Naive B cell (primary cell): ENCODE results near the gene TPST2. TPM values are rescaled to one million over a fixed set of nuclear protein-coding genes. Genes with fewer than 3 reads are reported as not detected.

Source experiments
- ATAC-seq, 2 donors: fragments of 150-1000 bp; cut with Tn5 transposase; 2 replicates each; pipeline ENCODE4 v1.10.0; 2021; ENCODE audit warnings: low read depth in 2 of 2, mild to moderate bottlenecking in 2 of 2, moderate library complexity in 2 of 2
- DNase-seq: peaks from one replicate; pipeline ENCODE4 v3.0.0; 2022
- H3K27ac Mint-ChIP-seq, 6 donors: one replicate each; pipeline ENCODE4 v1.8.0; 2020 to 2022; ENCODE audit warnings: mild to moderate bottlenecking in 6 of 6, mixed read lengths in 6 of 6, moderate library complexity in 5 of 6, inconsistent platforms in 2 of 6
- H3K27me3 Mint-ChIP-seq, 3 donors: one replicate each; pipeline ENCODE4 v1.8.0; 2021 to 2022; ENCODE audit warnings: mixed read lengths in 3 of 3, mild to moderate bottlenecking in 1 of 3
- H3K36me3 Mint-ChIP-seq, 2 donors: one replicate each; pipeline ENCODE4 v1.8.0; 2020 to 2022; ENCODE audit warnings: mixed read lengths in 2 of 2, inconsistent platforms in 1 of 2, mild to moderate bottlenecking in 1 of 2
- H3K4me1 Mint-ChIP-seq, 3 donors: one replicate each; pipeline ENCODE4 v1.8.0; 2020 to 2022; ENCODE audit warnings: mixed read lengths in 3 of 3, inconsistent platforms in 1 of 3, mild to moderate bottlenecking in 1 of 3, moderate library complexity in 1 of 3
- H3K4me3 Mint-ChIP-seq, 8 donors: one replicate each; pipeline ENCODE4 v1.8.0; 2020 to 2022; ENCODE audit warnings: mild to moderate bottlenecking in 8 of 8, mixed read lengths in 8 of 8, moderate library complexity in 8 of 8, inconsistent platforms in 2 of 8
- H3K9me3 Mint-ChIP-seq, 7 donors: one replicate each; pipeline ENCODE4 v1.8.0; 2020 to 2022; ENCODE audit warnings: mixed read lengths in 7 of 7, mild to moderate bottlenecking in 5 of 7, inconsistent platforms in 2 of 7, moderate library complexity in 1 of 7
- polyA plus RNA-seq, 6 donors: library from polyadenylated mRNA; unstranded; fragments of 300-500 nt; fragmentation: Illumina TruSeq; gene quantifications; one replicate each; pipeline ENCODE4 v1.2.3, GENCODE V29; 2021; ENCODE audit warnings: low read depth in 6 of 6

TPST2 gene
- polyA plus RNA-seq, 6 donors from 2014 or later = 13.9 to 39.0 (median 28.5) TPM

- Mint-ChIP-seq H3K27ac (peak overlapping the region in 3 of 6 donors; percentile 3 to 89 (median 65)), H3K4me3 (peak overlapping the region in 1 of 8 donors; percentile 45), H3K36me3 (no peaks in the 10 kb centered on the region), H3K27me3 (no peaks in the 10 kb centered on the region), H3K4me1 (peaks cover 35 to 55% (median 42%) of the 10 kb centered on the region in 3 donors), H3K9me3 (peaks cover 0 to 4% (median 0%) of the 10 kb centered on the region in 7 donors)
- DNase-seq (no peak), ATAC-seq (no peak)
Measured at GRCh38 chr22:26585104-26585790, 4.7 kb downstream of the TPST2 start.

GRCh38 chr22:26584010-26584409 lies 5.9 kb downstream of the TPST2 start:
- H3K27me3 Mint-ChIP-seq = no peaks in the 10 kb centered on the region
- no peaks in the 10 kb centered on the region for H3K36me3 Mint-ChIP-seq
- peak overlapping the region in 1 of 8 donors; percentile 45 for H3K4me3 Mint-ChIP-seq
- H3K4me1 Mint-ChIP-seq = peaks cover 46 to 63% (median 54%) of the 10 kb centered on the region in 3 donors
- peaks cover 0 to 4% (median 0%) of the 10 kb centered on the region in 7 donors for H3K9me3 Mint-ChIP-seq
- DNase-seq = no peak
- no peak for ATAC-seq
- H3K27ac Mint-ChIP-seq = peak overlapping the region in 2 of 6 donors; percentile 56 to 83

DNA sequence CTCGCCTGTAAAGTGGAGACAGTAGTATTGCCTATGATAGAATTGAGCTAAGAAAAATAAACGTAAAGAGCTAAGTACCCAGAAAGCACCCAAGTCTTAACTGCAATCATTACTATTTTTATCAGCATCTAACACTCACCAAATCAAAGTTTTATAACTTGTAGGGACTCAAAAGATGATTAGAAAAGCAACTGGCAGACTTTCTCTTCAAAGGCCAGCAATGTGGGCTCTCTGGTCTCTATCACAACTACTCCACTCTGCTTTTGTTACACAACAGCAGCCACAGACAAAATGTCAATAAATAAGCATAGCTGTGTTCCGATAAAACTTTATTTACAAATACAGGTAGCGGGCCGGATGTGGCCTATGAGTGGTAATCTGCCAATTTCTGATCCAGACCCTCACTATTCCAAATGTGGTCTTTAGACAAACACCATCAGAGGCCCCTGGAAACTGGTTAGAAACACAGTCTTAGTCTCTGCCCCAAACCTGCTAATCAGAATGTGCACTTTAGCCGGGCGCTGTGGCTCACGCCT lies 8.2 kb downstream of the TPST2 start:
- DNase-seq = no peak
- peak overlapping the region in 2 of 6 donors; percentile 74 to 97 for H3K27ac Mint-ChIP-seq
- H3K4me3 Mint-ChIP-seq = peak overlapping the region in 2 of 8 donors; percentile 66 to 72
- no peaks in the 10 kb centered on the region for H3K36me3 Mint-ChIP-seq
- H3K9me3 Mint-ChIP-seq = no peaks in the 10 kb centered on the region
- no peaks in the 10 kb centered on the region for H3K27me3 Mint-ChIP-seq
- H3K4me1 Mint-ChIP-seq = peaks cover 31 to 65% (median 46%) of the 10 kb centered on the region in 3 donors
- ATAC-seq = no peak

GRCh38 chr22:26581026-26581425 lies 8.9 kb downstream of the TPST2 start:
- H3K36me3 Mint-ChIP-seq = no peaks in the 10 kb centered on the region
- H3K4me3 Mint-ChIP-seq = peak overlapping the region in 4 of 8 donors; percentile 56 to 82 (median 74)
- peak overlapping the region in 4 of 6 donors; percentile 84 to 97 (median 88) for H3K27ac Mint-ChIP-seq
- no peak for DNase-seq
- H3K4me1 Mint-ChIP-seq = peaks cover 32 to 65% (median 47%) of the 10 kb centered on the region in 3 donors
- no peaks in the 10 kb centered on the region for H3K9me3 Mint-ChIP-seq
- H3K27me3 Mint-ChIP-seq = no peaks in the 10 kb centered on the region
- no peak for ATAC-seq

DNA sequence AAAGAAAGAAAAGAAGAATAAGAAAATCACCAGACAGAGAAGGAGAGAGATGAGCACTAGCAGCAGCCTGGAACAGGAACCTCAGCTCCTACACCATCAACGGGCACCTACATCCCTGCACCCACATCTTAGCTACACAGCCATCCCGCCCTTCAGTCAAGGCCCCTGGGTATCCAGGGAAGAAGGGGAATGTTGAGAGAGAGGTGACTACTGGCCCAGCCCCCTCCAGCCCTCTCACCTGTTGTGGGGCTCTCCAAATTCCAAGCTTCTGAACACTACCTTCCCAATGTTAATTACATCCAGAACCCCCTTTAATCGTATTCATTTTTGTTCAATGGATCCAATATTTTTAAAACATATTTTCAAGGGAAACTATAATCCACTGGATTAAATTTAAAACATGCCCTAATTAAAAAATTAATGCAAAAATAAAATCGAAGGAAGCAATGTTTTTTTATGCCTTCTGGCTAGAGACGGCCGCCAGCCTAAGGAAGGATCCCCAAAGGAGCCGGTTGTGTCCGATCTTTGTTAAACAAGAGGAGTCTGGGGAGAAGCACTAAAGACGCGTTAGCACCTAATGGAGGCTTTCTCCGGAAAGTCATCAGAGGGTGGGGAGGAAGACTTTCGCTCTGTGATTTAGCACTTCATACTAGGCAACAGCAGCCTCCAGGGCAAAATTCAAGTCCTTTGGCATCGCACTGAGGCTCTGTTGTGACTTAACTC lies 9.5 kb downstream of the TPST2 start:
- ATAC-seq (no peak), DNase-seq (no peak)
- H3K27me3 Mint-ChIP-seq = no peaks in the 10 kb centered on the region
- peaks cover 33 to 63% (median 47%) of the 10 kb centered on the region in 3 donors for H3K4me1 Mint-ChIP-seq
- H3K4me3 Mint-ChIP-seq = peak overlapping the region; percentile 18 to 95 (median 82)
- peak overlapping the region; percentile 76 to 99 (median 89) for H3K27ac Mint-ChIP-seq
- H3K9me3 Mint-ChIP-seq = no peaks in the 10 kb centered on the region
- peaks cover 0 to under 1% of the 10 kb centered on the region in 2 donors for H3K36me3 Mint-ChIP-seq

- Mint-ChIP-seq H3K9me3 (no peaks in the 10 kb centered on the region), H3K36me3 (peaks cover 0 to 4% of the 10 kb centered on the region in 2 donors), H3K27me3 (no peaks in the 10 kb centered on the region), H3K4me1 (peaks cover 40 to 65% (median 43%) of the 10 kb centered on the region in 3 donors), H3K4me3 (peak overlapping the region; percentile 57 to 95 (median 89)), H3K27ac (peak overlapping the region; percentile 76 to 99 (median 96))
- ATAC-seq (peak; percentile 93), DNase-seq (peak; percentile 60)
Measured at GRCh38 chr22:26579331-26579886, 10.5 kb downstream of the TPST2 start.

DNA sequence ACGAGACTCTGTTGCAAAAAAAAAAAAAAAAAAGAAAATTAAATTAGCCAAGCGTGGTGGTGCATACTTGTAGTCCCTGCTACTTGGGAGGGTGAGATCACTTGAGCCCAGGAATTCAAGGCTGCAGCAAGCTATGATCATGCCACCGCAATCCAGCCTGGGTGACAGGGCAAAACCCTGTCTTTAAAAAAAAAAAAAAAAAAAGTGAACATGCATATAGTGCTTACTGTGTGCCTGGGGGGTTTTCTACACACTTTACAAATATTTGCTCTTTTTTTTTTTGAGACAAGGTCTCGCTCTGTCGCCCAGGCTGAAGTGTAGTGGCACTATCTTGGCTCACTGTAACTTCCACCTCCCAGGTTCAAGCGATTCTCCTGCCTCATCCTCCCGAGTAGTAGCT lies 12.9 kb downstream of the TPST2 start:
- Mint-ChIP-seq H3K4me1 (peaks cover 53 to 84% (median 62%) of the 10 kb centered on the region in 3 donors), H3K27ac (peak overlapping the region in 2 of 6 donors; percentile 49 to 59), H3K36me3 (peaks cover 0 to 4% of the 10 kb centered on the region in 2 donors), H3K27me3 (no peaks in the 10 kb centered on the region), H3K4me3 (no peak overlapping the region), H3K9me3 (no peaks in the 10 kb centered on the region)
- ATAC-seq = no peak
- no peak for DNase-seq

DNA sequence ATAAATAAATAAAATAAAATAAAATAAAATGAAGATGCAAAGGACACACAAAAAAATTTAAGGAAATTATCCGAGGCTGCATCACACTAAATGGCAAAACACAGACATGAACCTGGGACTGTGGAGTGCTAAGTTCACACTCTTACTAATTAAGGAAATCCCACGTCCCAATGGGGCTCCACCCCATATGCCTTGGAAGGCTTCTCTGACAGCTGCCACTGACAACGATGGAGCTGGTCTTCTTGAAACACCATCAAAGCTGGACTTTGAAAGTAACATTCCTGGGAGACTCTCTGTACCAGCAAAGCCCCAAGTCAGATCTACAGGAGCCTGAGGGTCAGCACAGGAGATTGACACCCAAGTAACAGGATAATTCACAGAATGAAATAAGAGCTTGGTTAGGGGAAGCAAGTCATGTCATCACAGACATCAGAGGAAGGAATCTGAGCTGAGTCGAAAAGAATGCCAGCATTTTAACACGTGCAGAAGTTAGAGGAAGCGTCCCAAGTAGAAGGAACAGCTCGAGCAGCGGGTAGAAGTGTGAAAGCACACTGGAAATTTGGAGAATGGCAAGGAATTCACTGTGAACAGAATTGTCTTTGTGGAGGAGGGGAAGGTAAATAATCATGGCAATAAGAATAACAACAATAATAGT lies 13.8 kb downstream of the TPST2 start:
- Mint-ChIP-seq H3K27ac (peak overlapping the region in 2 of 6 donors; percentile 28 to 54), H3K27me3 (no peaks in the 10 kb centered on the region), H3K36me3 (peaks cover 0 to 4% of the 10 kb centered on the region in 2 donors), H3K4me1 (peaks cover 61 to 86% (median 65%) of the 10 kb centered on the region in 3 donors), H3K9me3 (no peaks in the 10 kb centered on the region), H3K4me3 (peak overlapping the region in 1 of 8 donors; percentile 6)
- no peak for ATAC-seq
- no peak for DNase-seq

GRCh38 chr22:26574001-26574723 lies 15.8 kb downstream of the TPST2 start:
- ATAC-seq = no peak
- Mint-ChIP-seq H3K36me3 (peaks cover 0 to 4% of the 10 kb centered on the region in 2 donors), H3K27ac (peak overlapping the region in 5 of 6 donors; percentile 44 to 94 (median 86)), H3K9me3 (no peaks in the 10 kb centered on the region), H3K27me3 (no peaks in the 10 kb centered on the region), H3K4me3 (peak overlapping the region in 3 of 8 donors; percentile 47 to 68 (median 61)), H3K4me1 (peaks cover 53 to 80% (median 65%) of the 10 kb centered on the region in 3 donors)
- DNase-seq = no peak

DNA sequence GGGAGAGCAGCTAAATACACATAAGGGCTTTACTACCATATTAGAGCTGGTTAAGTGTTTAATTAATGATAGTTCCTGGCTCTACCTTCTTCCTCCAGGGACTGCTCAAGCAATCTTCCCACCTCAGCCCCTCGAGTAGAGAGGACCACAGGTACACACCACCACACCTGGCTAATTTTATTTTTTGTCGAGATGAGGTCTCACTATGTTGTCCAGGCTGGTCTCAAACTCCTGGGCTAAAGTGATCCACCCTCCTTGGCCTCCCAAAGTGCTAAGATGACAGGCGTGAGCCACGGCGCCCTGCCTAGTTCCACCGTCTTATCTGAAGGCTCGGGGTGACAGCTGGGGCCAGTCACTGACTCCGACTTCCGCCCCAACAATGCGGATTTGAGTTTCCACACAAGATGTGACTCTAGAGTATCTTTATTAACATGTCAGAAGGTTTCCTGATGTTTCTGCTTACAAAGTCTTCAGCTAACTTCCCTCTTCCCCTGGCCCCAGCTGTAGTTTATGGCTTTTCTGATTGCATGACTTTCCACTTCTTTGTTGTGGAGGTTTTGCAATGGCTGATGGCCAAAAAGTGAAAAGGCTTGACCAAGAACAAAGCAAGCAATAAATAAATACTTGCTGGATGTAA lies 16.8 kb downstream of the TPST2 start:
- Mint-ChIP-seq H3K9me3 (no peaks in the 10 kb centered on the region), H3K27me3 (no peaks in the 10 kb centered on the region), H3K27ac (peak overlapping the region; percentile 85 to 96 (median 92)), H3K36me3 (peaks cover 0 to 4% of the 10 kb centered on the region in 2 donors), H3K4me3 (peak overlapping the region in 6 of 8 donors; percentile 45 to 68 (median 61)), H3K4me1 (peaks cover 49 to 77% (median 60%) of the 10 kb centered on the region in 3 donors)
- DNase-seq (no peak), ATAC-seq (peak; percentile 70 to 79)

DNA sequence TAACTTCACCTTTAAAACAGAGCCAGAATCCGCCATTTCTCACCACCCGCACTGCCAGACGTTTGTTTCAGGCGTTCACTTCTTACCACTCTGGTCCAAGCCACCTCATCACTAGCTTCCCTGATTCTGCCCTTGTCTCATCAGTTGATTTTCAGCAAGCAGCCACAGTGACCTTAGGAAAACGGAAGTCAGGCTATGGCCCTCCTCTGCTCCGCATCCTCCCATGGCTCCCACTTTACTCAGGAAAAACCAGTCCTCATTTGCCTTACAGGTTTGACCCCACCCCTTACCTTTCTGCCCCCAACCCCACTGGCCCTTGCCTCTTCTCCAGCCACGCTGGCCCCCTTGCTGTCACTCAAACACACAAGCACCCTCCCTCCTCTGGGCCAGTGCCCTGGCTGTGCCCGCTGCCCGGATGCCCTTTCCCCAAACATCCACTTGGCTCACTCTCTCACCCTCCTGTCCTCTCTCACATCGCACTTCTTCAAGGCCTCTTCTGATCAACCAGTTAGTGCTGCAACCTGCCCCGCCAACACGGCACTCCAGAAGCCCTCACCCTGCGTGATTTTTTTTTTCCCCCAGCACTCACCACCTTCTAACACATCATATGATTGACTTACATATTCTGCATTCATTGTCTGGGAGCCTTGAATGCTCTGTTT lies 18.9 kb downstream of the TPST2 start:
- Mint-ChIP-seq H3K4me3 (peak overlapping the region in 1 of 8 donors; percentile 81), H3K4me1 (peaks cover 45 to 66% (median 60%) of the 10 kb centered on the region in 3 donors), H3K36me3 (peaks cover 0 to 4% of the 10 kb centered on the region in 2 donors), H3K27ac (peak overlapping the region in 3 of 6 donors; percentile 26 to 87 (median 81)), H3K9me3 (no peaks in the 10 kb centered on the region), H3K27me3 (no peaks in the 10 kb centered on the region)
- DNase-seq (no peak), ATAC-seq (no peak)
